T-helper 22 cell (primary cell): ENCODE results near the gene DENND6A.
"Not testable (repeated sequence)": the region's sequence is repeated elsewhere in the genome, so short reads cannot be mapped to it uniquely, and the experiment has no call there.

ENCODE experiments used
- DNase-seq: peaks from one replicate; pipeline ENCODE4 v3.0.0-alpha.2; 2020; ENCODE audit warnings: low read depth

The DENND6A gene

GRCh38 chr3:57634259-57634658, 58.6 kb downstream of the DENND6A start:
- DNase-seq, result not testable (repeated sequence)

- no peak for DNase-seq
These were observed 64.9 kb downstream of the DENND6A start for GRCh38 chr3:57627976-57628375.

GRCh38 chr3:57624801-57625200, 68.1 kb downstream of the DENND6A start:
- no peak for DNase-seq

GRCh38 chr3:57622362-57622761, 70.5 kb downstream of the DENND6A start:
- no peak for DNase-seq

- DNase-seq, result no peak
These were observed 75.1 kb downstream of the DENND6A start for GRCh38 chr3:57617739-57618138.

- no peak for DNase-seq
These were observed 76.6 kb downstream of the DENND6A start for GRCh38 chr3:57616233-57616632.

GRCh38 chr3:57611870-57612269, 81.0 kb downstream of the DENND6A start:
- not testable (repeated sequence) for DNase-seq

- DNase-seq, result no peak
These were observed 87.2 kb downstream of the DENND6A start for GRCh38 chr3:57605683-57606082.

- no peak for DNase-seq
These were observed 87.9 kb downstream of the DENND6A start for GRCh38 chr3:57604971-57605370.

- DNase-seq, result no peak
These were observed 92.7 kb downstream of the DENND6A start for GRCh38 chr3:57600195-57600594.

GRCh38 chr3:57598765-57599360, 94.0 kb downstream of the DENND6A start:
- no peak for DNase-seq

- peak; percentile 100 for DNase-seq
These were observed 95.6 kb downstream of the DENND6A start, which contains the start of gene ARF4 for GRCh38 chr3:57597127-57597923. Gene ARF4, minus strand, starts transcription at chr3:57597344. Its CDS starts 204 bp downstream, at chr3:57597140.

- peak; percentile 53 for DNase-seq
These were observed 96.3 kb downstream of the DENND6A start for GRCh38 chr3:57596495-57597126.

GRCh38 chr3:57594576-57594975, 98.3 kb downstream of the DENND6A start:
- no peak for DNase-seq

GRCh38 chr3:57594144-57594543, 98.7 kb downstream of the DENND6A start:
- no peak for DNase-seq

GRCh38 chr3:57592306-57592705, 100.6 kb downstream of the DENND6A start:
- no peak for DNase-seq

GRCh38 chr3:57587905-57588304, 105.0 kb downstream of the DENND6A start:
- no peak for DNase-seq

GRCh38 chr3:57586778-57587177, 106.1 kb downstream of the DENND6A start:
- DNase-seq, result no peak

GRCh38 chr3:57583544-57583943, 109.3 kb downstream of the DENND6A start:
- no peak for DNase-seq

GRCh38 chr3:57582474-57583168, 110.3 kb downstream of the DENND6A start:
- DNase-seq, result no peak

- no peak for DNase-seq
These were observed 115.1 kb downstream of the DENND6A start for GRCh38 chr3:57577801-57578200.

- DNase-seq, result no peak
These were observed 116.8 kb downstream of the DENND6A start for GRCh38 chr3:57575966-57576626.
